ENCODE data around the gene ESYT3.
"Not testable (repeated sequence)": the region's sequence is repeated elsewhere in the genome, so short reads cannot be mapped to it uniquely, and the experiment has no call there.

- not testable (repeated sequence) for TF ChIP-seq CTCF (IDR thresholded peaks at IDR 0.05; ENCODE audit: insufficient read depth, low read length); SPI1 (IDR thresholded peaks at IDR 0.05; ENCODE audit: borderline replicate concordance, low read depth); GABPA (IDR thresholded peaks at IDR 0.05; ENCODE audit: low read depth)
Measured at GRCh38 chr3:138484672-138485071, 50.3 kb downstream of the ESYT3 start.

All from HL-60 (cell line).